T47D (cell line): ENCODE results near the gene AHDC1.

ENCODE experiments used
- DNase-seq, 2 experiments: peaks; one replicate each; pipeline versions ENCODE4 v3.0.0 to v3.0.0-alpha.2; 2011 to 2012; ENCODE audit warnings: low read depth in 1 of 2, low spot score in 1 of 2
- JUND ChIP-seq: IDR thresholded peaks from 2 replicates; pipeline ENCODE4 v1.6.1; 2012; ENCODE audit warnings: low read depth
- in situ Hi-C: cut with HindIII; loops from 2 replicates; pipeline ENCODE4 v1.10.0; 2016; ENCODE audit warnings: low sequenced_read_pairs, low pct_unique_long_range_greater_than_20kb

Gene AHDC1

DNA sequence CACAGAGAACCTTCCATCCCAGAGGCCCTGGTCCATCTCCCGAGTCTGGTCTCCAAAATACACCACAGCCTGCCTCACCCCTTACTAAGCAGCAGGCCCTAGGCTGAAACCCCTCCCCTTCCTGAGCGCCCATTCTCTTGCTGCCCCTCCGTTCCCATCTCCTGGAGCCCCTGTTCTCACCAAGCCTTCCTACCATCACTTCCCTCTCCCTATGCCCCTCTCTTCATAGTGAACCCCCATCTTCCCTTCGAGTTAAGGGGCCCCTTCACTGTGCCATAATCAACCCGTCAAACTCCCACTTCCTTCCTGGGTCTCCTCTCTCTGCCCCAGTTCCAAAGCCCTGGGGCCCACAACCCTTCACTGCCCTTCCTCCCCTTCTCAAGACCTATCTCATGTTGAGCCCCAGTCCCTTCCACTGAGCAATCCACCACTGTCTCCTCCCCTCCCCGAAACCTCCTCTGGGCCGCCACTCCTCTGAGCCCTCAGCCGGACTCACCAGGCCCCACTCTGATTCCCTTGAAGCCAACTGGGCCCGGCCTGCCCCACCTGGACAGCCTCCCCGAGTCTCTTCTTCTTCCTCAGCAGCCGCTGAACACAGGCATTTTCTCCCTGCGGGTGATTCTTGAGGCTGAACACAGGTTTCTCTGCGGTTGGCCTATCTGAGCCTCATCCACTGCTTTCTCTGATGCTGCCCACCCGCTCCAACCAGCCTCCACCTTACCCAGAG, 71.8 kb downstream of the AHDC1 start:
- no peak for DNase-seq
- TF ChIP-seq JUND: no peak
- in situ Hi-C loops: no loop called here

DNA sequence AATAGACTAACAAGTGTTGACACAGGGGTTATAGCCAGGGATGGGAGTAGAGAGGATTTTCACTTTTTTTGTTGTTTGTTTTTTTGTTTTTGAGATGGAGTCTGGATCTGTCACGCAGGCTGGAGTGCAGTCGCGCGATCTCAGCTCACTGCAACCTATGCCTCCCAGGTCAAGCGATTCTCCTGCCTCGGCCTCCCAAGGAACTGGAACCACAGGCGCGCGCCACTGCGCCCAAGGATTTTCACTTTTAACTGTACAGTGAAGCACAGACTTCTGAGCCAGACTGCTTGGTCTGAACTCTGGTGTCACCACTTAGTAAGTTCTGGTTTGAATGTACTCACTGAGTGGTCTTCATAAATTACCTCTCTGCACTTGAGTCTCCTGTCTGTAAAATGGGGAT, 73.8 kb downstream of the AHDC1 start:
- no peak for DNase-seq
- in situ Hi-C loops: no loop called here
- TF ChIP-seq JUND: no peak

DNA sequence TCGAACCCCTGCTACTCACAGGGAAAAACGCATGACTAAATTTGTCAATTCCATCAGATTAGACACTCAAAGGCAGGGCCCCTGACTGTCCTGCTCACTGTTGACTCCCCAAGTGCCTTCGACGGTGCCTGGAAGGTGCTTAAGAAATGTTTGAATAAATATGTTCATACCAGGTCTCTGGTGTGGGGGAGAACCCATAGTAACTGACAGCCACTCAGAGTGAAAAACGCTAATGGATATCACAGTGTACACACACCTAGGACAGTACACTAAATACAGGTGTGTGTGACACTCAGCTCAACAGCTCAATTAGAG, 74.3 kb downstream of the AHDC1 start:
- in situ Hi-C loops: no loop called here
- DNase-seq: no peak

DNA sequence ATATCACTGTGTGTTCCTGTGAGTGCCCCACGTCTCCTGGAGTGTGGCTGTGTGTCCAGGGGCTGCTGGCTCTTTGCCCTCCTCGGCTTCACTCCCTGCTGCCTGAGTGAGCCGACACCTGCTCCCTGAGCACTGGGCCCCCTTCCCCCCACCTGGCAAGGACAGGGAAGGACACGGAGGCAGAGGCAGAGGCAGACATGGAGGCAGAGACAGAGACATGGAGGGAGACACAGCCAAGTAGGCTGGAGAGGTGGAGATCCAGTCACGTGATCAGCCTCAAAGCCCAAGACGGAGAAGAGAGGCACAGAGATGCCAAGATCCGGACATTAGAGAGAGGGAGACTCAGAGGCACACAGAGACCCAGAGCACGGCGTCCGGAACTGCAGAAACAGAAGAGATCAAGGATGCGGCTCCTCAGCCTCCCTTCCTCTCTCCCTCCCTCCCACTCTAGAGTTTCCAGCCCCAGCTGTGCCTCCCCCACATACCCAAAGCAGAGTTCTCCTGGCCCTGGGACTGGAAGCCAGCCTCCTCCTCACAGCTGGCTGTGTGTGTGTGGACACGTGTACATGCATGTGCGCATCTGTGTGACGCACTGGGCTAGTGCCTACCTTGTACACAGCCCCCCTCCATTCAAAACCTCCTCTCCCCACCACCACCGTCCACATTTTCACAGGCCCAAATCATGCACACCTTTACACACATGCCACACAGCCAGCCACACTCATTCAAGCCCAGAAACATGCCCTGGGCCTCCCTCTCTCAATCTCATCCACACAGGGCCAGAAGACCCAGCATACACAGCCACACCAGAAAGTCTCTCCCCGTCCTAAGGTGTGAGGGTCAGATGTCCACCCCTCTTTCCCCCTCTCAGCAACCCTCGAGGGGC, 74.9 kb downstream of the AHDC1 start:
- DNase-seq: peak in 1 of 2 experiments; percentile 22
- in situ Hi-C loops: no loop called here
- no peak for TF ChIP-seq JUND

More for the DNA sequence above, 74.3 kb downstream of the AHDC1 start:
- TF ChIP-seq JUND: no peak

DNA sequence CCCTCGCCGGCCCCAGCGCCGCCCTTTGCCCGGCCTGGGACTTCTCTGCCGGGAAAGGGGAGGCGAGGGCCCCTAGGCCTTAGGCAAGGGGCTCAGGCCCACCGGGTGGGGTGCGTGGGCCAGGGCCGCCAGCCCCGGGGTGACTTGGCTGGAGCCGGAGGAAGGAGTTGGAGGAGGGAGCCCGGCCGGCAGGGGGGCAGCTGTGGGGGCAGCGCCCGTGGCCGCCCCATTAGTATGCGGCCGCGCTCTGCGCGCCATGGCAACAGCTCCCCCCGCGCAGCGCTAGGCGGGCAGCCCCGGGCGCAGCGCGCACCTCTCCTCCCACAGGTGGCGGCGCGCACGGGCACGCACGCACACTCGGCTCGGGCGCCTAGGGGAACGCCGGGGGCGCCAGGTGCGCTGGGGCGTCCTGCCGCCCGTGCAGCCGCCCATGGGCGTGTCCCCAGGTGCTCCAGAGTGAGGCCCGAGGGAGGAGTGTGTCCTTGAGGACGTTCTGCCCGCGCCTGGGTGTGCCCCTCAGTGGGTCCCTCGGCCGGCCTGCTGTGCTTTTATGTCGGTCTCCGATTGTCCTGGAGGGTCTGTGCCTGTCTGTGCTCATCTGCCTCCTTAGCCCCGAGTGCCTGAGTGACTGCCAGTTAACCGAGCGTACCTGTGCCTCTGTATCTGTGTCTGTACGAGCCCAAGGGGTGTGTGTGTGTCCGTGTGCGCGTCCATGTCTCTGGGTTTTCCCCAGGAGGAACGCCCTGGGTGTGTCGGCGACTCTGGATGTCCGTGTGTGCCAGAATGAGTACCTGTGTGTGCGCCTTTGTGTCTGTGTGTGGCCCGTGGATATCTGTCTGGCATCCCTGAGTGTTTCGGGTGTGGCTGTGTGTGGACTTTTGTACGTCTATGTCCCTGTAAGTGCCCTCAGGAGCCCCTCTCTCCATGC, 75.8 kb downstream of the AHDC1 start:
- in situ Hi-C loops: no loop called here

DNA sequence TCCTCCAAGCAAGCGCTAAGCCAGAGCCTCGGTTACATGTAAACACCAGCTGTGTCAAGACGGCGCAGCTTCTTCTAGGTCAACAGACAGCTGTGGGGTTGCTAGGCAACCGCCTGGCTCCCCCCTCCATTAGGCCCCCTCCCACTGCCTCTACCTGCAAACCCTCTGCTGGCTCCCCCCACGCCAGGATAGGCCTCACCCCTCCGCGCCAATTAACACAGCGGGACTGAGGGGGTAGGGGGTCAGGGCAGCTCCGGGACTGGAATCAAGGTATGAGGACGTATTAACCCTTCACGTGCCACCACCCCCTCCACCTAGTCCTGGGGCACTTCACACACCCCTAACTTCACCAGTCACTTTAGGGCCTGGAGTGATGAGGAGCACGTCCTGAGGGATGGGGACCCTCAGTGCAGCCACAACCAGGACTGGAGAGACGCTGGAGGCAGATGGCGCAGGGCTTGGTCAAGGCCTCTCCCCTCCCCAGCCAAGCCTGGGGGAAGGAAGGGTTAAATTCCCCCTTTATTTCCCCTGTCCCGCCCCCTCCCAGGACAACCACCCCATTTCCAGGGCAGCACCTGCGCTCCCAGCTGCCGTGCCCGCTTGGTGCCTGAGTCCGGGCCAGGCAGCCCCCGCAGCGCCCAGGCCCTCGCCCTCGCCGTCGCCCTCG, 76.6 kb downstream of the AHDC1 start:
- no peak for TF ChIP-seq JUND
- peak in 1 of 2 experiments; percentile 64 for DNase-seq
- in situ Hi-C loops: no loop called here

More for the DNA sequence above, 75.8 kb downstream of the AHDC1 start:
- TF ChIP-seq JUND: no peak
- peak; percentile 56 to 67 for DNase-seq

DNA sequence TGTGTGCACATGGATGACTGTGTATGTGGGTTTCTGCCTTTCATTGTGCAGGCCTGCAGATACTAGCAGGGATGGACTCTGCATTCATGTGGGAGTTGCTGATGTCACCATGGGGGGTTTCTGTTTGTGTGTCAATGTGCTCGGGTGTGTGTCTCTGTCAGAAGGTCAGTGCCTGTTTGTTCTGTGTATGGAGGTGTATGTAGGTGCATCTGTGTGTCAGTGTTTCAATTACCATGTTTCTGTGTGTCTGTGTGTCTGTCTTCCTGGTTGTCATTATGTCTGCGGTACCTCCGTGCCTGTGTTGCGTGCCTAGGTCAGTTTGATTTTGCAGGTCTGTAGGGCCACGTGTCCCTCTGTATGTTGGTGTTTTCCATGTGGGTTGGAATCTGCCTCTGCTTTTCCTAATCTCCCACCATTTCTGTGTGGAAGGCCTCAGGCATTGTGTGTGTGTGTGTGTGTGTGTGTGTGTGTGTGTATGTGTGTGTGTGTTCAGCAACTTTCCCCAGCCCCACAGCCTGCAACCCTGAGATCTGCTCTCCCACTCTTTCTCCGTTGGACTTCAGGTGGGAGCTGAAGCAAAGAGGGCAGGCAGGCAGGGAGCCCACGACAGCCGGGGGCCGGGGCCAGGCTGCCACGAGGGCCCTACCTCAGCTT, 77.2 kb downstream of the AHDC1 start:
- no peak for TF ChIP-seq JUND
- no peak for DNase-seq
- in situ Hi-C loops: no loop called here

DNA sequence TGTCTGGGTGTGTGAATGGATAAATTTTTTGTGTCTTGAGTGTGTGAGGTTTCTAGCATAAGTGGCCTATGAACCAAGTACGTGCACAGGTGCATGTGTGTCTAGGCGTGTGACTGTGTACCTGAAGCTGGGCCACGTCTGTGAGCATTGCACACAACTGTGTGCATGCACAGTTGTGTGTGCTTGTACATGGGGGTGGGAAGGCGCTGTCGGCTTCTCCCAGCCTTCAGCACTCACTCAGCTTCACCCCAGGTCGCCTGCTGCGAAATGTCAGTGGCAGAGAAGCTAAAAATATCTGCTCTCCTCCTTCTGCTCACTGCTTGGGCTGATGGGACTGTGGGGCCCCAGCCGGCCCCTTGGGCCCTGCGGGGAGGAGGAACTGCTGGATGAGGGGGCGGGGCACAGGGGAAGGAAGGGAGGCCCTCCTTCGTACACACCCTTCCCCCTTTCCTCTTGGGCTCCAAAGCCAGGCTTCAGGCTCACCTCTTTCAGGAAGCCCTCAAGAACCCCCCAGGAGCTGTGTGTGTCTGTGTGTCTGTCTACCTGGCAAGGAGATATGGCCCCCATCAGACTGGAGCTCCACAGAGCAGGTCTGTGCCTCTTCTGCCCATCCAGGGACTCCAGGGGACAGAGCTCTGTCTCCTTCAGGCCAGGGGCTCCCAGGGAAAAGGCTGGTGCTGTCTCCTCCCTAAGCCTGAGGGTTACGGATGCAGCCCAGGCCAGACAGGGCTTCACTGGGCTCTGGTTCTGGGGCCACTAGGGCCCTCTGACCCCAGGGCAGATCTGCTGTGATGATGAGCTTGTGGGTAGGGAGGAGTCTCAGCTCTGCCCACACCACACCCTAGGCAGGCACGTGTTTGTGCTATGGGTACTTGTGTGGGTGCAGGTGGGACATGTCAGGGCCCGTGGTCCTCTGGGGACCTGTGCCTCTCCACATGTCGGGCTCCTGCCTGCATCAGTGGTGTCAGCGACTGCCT, 78.4 kb downstream of the AHDC1 start:
- no peak for DNase-seq
- in situ Hi-C loops: no loop called here

DNA sequence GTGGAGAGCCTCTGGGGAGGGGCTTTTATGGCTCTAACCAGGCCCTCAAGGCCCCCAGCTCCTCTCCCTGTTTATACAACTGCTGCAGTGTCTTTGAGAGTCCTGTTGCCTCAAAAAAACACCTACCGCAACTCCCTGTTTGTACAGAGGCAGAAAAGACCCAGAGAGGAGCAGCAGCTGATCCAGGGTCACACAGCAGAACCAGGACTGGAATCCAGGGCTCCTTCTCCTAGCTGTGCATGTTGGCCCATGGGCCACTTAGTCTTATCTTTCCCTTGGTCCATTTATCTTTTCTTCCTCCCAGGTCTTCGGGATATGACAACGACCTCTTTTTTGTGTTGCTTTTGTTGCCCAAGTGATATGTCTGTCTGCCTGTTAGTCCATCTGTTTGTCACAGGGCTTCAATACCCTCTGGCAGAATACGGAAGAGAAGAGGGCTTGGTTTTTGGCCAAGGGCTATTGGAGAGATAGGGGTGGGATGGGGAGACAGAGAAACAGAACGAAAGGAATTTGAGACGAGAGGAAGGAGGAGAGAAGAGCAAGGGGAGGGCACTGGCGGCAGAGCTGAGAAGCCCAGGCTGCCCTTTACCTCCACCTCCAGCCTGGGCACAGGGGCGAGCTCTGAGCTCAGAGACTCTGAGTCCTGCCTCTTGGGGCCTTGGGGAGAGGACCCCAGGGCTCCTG, 80.5 kb downstream of the AHDC1 start:
- in situ Hi-C loops: no loop called here

More for the DNA sequence above, 78.4 kb downstream of the AHDC1 start:
- no peak for TF ChIP-seq JUND

More for the DNA sequence above, 80.5 kb downstream of the AHDC1 start:
- TF ChIP-seq JUND: no peak
- DNase-seq: no peak
